Measurements from ENCODE around the gene ZMAT3.

GRCh38 chr3:179093807-179094206 is 22.2 kb upstream of the ZMAT3 start:
- no peak for TF ChIP-seq RAD21 (IDR thresholded peaks at IDR 0.05; ENCODE audit: low read length)
- TF ChIP-seq, protein P1, sequence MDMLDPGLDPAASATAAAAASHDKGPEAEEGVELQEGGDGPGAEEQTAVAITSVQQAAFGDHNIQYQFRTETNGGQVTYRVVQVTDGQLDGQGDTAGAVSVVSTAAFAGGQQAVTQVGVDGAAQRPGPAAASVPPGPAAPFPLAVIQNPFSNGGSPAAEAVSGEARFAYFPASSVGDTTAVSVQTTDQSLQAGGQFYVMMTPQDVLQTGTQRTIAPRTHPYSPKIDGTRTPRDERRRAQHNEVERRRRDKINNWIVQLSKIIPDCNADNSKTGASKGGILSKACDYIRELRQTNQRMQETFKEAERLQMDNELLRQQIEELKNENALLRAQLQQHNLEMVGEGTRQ (IDR thresholded peaks at IDR 0.05; ENCODE audit: low read depth, low read length) = no peak
- TF ChIP-seq, protein P2, sequence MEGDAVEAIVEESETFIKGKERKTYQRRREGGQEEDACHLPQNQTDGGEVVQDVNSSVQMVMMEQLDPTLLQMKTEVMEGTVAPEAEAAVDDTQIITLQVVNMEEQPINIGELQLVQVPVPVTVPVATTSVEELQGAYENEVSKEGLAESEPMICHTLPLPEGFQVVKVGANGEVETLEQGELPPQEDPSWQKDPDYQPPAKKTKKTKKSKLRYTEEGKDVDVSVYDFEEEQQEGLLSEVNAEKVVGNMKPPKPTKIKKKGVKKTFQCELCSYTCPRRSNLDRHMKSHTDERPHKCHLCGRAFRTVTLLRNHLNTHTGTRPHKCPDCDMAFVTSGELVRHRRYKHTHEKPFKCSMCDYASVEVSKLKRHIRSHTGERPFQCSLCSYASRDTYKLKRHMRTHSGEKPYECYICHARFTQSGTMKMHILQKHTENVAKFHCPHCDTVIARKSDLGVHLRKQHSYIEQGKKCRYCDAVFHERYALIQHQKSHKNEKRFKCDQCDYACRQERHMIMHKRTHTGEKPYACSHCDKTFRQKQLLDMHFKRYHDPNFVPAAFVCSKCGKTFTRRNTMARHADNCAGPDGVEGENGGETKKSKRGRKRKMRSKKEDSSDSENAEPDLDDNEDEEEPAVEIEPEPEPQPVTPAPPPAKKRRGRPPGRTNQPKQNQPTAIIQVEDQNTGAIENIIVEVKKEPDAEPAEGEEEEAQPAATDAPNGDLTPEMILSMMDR (conservative IDR thresholded peaks at IDR 0.05; ENCODE audit: low read depth, low read length) = no peak
- no peak for TF ChIP-seq POLR2A (IDR thresholded peaks at IDR 0.05; ENCODE audit: low read depth, low read length)
- no peak for TF ChIP-seq SMC3 (IDR thresholded peaks at IDR 0.05; ENCODE audit: low read depth, low read length)
- TF ChIP-seq MXI1 (IDR thresholded peaks at IDR 0.05; ENCODE audit: borderline replicate concordance, low read depth, low read length) = no peak
- TF ChIP-seq RCOR1 (IDR thresholded peaks at IDR 0.05; ENCODE audit: insufficient replicate concordance, low read length) = no peak
- TF ChIP-seq, protein P3, sequence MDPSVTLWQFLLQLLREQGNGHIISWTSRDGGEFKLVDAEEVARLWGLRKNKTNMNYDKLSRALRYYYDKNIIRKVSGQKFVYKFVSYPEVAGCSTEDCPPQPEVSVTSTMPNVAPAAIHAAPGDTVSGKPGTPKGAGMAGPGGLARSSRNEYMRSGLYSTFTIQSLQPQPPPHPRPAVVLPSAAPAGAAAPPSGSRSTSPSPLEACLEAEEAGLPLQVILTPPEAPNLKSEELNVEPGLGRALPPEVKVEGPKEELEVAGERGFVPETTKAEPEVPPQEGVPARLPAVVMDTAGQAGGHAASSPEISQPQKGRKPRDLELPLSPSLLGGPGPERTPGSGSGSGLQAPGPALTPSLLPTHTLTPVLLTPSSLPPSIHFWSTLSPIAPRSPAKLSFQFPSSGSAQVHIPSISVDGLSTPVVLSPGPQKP (IDR thresholded peaks at IDR 0.05; ENCODE audit: borderline replicate concordance, low read depth, low read length) = no peak
- TF ChIP-seq BHLHE40 (IDR thresholded peaks at IDR 0.05; ENCODE audit: low read depth, low read length) = no peak
- no peak for TF ChIP-seq RFX5 (IDR thresholded peaks at IDR 0.05; ENCODE audit: low read depth, low read length)
- TF ChIP-seq CHD1 (IDR thresholded peaks at IDR 0.05; ENCODE audit: low read depth, low read length) = no peak
- TF ChIP-seq CEBPB (IDR thresholded peaks at IDR 0.05; ENCODE audit: low read depth, low read length) = no peak
- TF ChIP-seq MAFK (IDR thresholded peaks at IDR 0.05; ENCODE audit: low read depth, low read length) = no peak

All from IMR-90 (cell line).